Stimulated activated naive CD4-positive, alpha-beta T cell (primary cell): Measurements from ENCODE around the gene RGS9.

Experiments used
- DNase-seq, 6 experiments: peaks; one replicate each; lab custom pipeline; 2025; lab: John Stamatoyannopoulos, UW

Gene RGS9

GRCh38 chr17:65261152-65261551, 124.0 kb downstream of the RGS9 start:
- DNase-seq = no peak

DNA sequence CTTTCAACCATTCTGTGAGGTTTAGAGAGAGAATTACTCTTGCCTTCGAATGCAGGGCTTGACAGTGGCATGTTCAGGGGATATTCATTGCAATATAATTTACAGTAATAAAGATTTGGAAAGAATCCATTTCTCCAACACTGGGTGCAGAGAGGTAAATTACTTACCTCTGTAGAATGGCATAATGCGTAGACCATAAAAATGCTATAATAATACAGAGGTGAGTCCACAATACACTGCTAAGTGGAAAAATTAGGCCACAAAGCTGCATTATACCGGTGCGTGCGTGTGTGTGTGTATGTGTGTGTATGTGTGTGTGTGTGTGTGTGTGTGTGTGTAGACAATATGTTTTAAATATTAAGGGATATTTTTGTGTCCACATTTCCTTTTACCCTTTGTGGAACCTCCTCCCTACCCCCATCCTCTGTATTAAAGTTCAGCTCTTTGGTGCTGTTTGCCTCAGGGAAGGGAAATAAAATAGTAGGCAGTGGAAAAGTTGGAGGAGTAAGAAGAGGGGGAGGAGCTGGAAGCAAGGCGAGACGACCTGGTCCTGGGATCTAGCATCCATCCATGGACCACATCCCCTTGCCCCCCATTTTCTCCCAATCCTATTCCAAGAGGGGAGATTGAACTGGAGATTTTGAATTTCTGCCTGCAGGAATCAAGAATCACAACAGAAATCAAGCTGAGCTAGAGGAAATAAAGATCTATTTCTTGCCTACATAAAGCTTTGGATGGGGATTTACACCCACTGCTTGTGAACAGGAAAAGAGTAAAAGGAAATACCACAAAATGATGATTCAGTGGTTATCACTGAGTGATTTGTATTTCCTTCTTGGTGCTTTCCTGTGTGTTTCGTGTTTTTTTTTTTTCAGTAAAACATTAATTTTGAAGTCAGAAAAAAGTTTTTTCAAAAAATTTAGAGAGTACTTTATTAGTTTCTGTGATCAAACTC, 124.8 kb downstream of the RGS9 start:
- peak in 1 of 6 experiments; percentile 3 for DNase-seq

- peak in 1 of 6 experiments; percentile 5 for DNase-seq
These were observed 128.1 kb downstream of the RGS9 start for GRCh38 chr17:65265276-65265675.

DNA sequence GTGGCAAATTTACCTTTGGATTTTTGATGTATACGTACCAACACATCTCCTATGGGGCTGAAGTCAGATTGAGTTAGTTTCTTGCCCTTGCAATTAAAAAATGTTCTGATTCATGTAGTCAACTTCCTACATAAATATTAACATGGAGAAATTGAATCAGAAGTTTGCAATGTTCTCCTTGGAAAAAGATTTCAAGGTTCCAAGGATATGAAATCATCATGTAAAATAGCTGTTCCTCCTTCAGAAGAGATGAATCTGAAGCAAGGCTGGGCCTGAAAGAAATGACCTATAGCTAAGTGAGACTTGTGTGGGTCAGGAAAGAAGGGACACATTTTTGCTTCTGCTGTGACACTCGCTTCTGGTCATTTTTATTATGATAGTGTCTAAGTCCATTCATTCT, 131.7 kb downstream of the RGS9 start:
- DNase-seq = no peak

- DNase-seq = no peak
These were observed 133.5 kb downstream of the RGS9 start for GRCh38 chr17:65270499-65271253.

DNA sequence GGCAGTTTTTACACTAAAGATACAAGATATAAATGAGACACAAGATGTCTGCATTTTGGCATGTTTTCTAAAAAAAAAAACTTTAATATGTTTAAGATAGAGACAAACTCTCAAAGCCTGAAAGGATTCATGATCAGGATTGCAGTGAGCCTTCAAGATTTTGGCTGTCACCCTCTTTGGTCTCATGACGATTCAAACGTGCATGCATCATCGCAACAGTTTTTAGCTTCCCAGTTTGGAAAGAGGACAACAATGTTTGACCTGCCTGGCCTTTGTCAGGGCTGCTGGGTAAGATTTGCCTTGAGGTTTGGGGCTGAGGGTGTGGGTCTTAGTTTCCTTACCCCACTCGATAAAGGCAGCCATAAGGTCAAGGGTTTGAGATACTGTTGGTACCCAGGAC, 134.1 kb downstream of the RGS9 start:
- no peak for DNase-seq
